Measurements from ENCODE around the gene SELENOH.

The SELENOH gene

GRCh38 chr11:57751176-57751575 lies 9.9 kb downstream of the SELENOH start:
- FAIRE-seq: no peak

GRCh38 chr11:57751676-57752253 lies 10.5 kb downstream of the SELENOH start, which contains the start of gene BTBD18:
TSS of gene BTBD18 (minus strand) at chr11:57751819. CDS start at chr11:57751188, 631 bp downstream.
- no peak for FAIRE-seq

GRCh38 chr11:57752954-57753353 lies 11.7 kb downstream of the SELENOH start:
- no peak for FAIRE-seq

- no peak for FAIRE-seq
These were observed 16.9 kb downstream of the SELENOH start for GRCh38 chr11:57758174-57758573.

- peak; percentile 65 for FAIRE-seq
These were observed 20.3 kb downstream of the SELENOH start, which contains the start of gene CTNND1 for GRCh38 chr11:57761301-57762234. TSS of gene CTNND1 (plus strand) at chr11:57761802. CDS start at chr11:57791479, 29,677 bp downstream.

- FAIRE-seq: no peak
These were observed 21.1 kb downstream of the SELENOH start for GRCh38 chr11:57762235-57762861.

GRCh38 chr11:57763568-57763967 lies 22.3 kb downstream of the SELENOH start:
- FAIRE-seq: no peak

- no peak for FAIRE-seq
These were observed 22.7 kb downstream of the SELENOH start for GRCh38 chr11:57764021-57764420.

GRCh38 chr11:57764566-57764965 lies 23.3 kb downstream of the SELENOH start:
- no peak for FAIRE-seq

GRCh38 chr11:57764972-57765371 lies 23.7 kb downstream of the SELENOH start:
- no peak for FAIRE-seq

GRCh38 chr11:57770793-57771192 lies 29.5 kb downstream of the SELENOH start:
- no peak for FAIRE-seq

GRCh38 chr11:57771365-57771764 lies 30.1 kb downstream of the SELENOH start:
- no peak for FAIRE-seq

- no peak for FAIRE-seq
These were observed 31.3 kb downstream of the SELENOH start for GRCh38 chr11:57772562-57772961.

GRCh38 chr11:57773026-57773598 lies 31.8 kb downstream of the SELENOH start:
- FAIRE-seq: no peak

GRCh38 chr11:57775491-57775890 lies 34.2 kb downstream of the SELENOH start:
- no peak for FAIRE-seq

- FAIRE-seq: no peak
These were observed 34.8 kb downstream of the SELENOH start for GRCh38 chr11:57776031-57776521.

GRCh38 chr11:57776577-57777210 lies 35.4 kb downstream of the SELENOH start:
- no peak for FAIRE-seq

GRCh38 chr11:57777969-57778317 lies 36.7 kb downstream of the SELENOH start:
- no peak for FAIRE-seq

- FAIRE-seq: no peak
These were observed 37.2 kb downstream of the SELENOH start for GRCh38 chr11:57778318-57779037.

GRCh38 chr11:57779276-57779675 lies 38.0 kb downstream of the SELENOH start:
- no peak for FAIRE-seq

- FAIRE-seq: no peak
These were observed 40.2 kb downstream of the SELENOH start for GRCh38 chr11:57781529-57781943.

- no peak for FAIRE-seq
These were observed 43.8 kb downstream of the SELENOH start for GRCh38 chr11:57785072-57785471.
